Putamen (tissue), 1 donor: ENCODE results near the gene KIF16B.
"Not testable (repeated sequence)": the region's sequence is repeated elsewhere in the genome, so short reads cannot be mapped to it uniquely, and the experiment has no call there.

Experiments
- DNase-seq: peaks from one replicate; pipeline ENCODE4 v3.0.0-alpha.2; 2016; ENCODE audit warnings: low spot score

KIF16B gene

GRCh38 chr20:16519673-16520072 is 53.6 kb downstream of the KIF16B start:
- not testable (repeated sequence) for DNase-seq

- no peak for DNase-seq
Measured at GRCh38 chr20:16518784-16519084, 54.5 kb downstream of the KIF16B start.

- DNase-seq, result peak; percentile 25
Measured at GRCh38 chr20:16517946-16518783, 55.1 kb downstream of the KIF16B start.

- DNase-seq, result no peak
Measured at GRCh38 chr20:16516794-16517193, 56.5 kb downstream of the KIF16B start.

- no peak for DNase-seq
Measured at GRCh38 chr20:16515046-16515445, 58.2 kb downstream of the KIF16B start.

GRCh38 chr20:16514140-16514539 is 59.1 kb downstream of the KIF16B start:
- DNase-seq, result peak; percentile 36

GRCh38 chr20:16505894-16506293 is 67.4 kb downstream of the KIF16B start:
- no peak for DNase-seq

GRCh38 chr20:16501301-16501700 is 71.9 kb downstream of the KIF16B start:
- DNase-seq, result no peak

- no peak for DNase-seq
Measured at GRCh38 chr20:16500197-16500596, 73.1 kb downstream of the KIF16B start.

GRCh38 chr20:16498526-16499253 is 74.6 kb downstream of the KIF16B start:
- DNase-seq, result no peak

GRCh38 chr20:16497896-16498295 is 75.4 kb downstream of the KIF16B start:
- DNase-seq, result no peak

GRCh38 chr20:16493486-16493885 is 79.8 kb downstream of the KIF16B start:
- DNase-seq, result no peak

- DNase-seq, result peak; percentile 21
Measured at GRCh38 chr20:16491294-16491905, 81.8 kb downstream of the KIF16B start.

- DNase-seq, result no peak
Measured at GRCh38 chr20:16490696-16491095, 82.6 kb downstream of the KIF16B start.

GRCh38 chr20:16488616-16489015 is 84.6 kb downstream of the KIF16B start:
- no peak for DNase-seq

- DNase-seq, result no peak
Measured at GRCh38 chr20:16488086-16488485, 85.2 kb downstream of the KIF16B start.

GRCh38 chr20:16486532-16486931 is 86.7 kb downstream of the KIF16B start:
- no peak for DNase-seq

GRCh38 chr20:16485401-16485800 is 87.8 kb downstream of the KIF16B start:
- no peak for DNase-seq

- no peak for DNase-seq
Measured at GRCh38 chr20:16483024-16483423, 90.2 kb downstream of the KIF16B start.

GRCh38 chr20:16481977-16482376 is 91.3 kb downstream of the KIF16B start:
- DNase-seq, result no peak

- DNase-seq, result no peak
Measured at GRCh38 chr20:16479666-16480065, 93.6 kb downstream of the KIF16B start.

GRCh38 chr20:16477632-16478031 is 95.6 kb downstream of the KIF16B start:
- no peak for DNase-seq

GRCh38 chr20:16476032-16476431 is 97.2 kb downstream of the KIF16B start:
- DNase-seq, result peak; percentile 37
